Mesothelial cell of epicardium (in vitro differentiated cells): ENCODE data around the gene USP4. TPM values are rescaled to one million over a fixed set of nuclear protein-coding genes. Genes with fewer than 3 reads are reported as not detected.
"Not testable (repeated sequence)": the region's sequence is repeated elsewhere in the genome, so short reads cannot be mapped to it uniquely, and the experiment has no call there.

Experiments used
- DNase-seq, 2 experiments: peaks; one replicate each; pipeline ENCODE4 v3.0.0; 2021; ENCODE audit warnings: low spot score in 2 of 2; ENCODE audit not compliant: unreplicated experiment in 2 of 2
- H3K27ac Mint-ChIP-seq: 2 replicates; pipeline ENCODE4 v1.8.0; 2021; ENCODE audit warnings: mixed read lengths
- H3K27me3 Mint-ChIP-seq: 2 replicates; pipeline ENCODE4 v1.8.0; 2021; ENCODE audit warnings: low read depth, mixed read lengths
- H3K36me3 Mint-ChIP-seq: 2 replicates; pipeline ENCODE4 v1.8.0; 2021; ENCODE audit warnings: mixed read lengths
- H3K4me1 Mint-ChIP-seq: 2 replicates; pipeline ENCODE4 v1.8.0; 2021; ENCODE audit warnings: mixed read lengths
- H3K4me3 Mint-ChIP-seq: 2 replicates; pipeline ENCODE4 v1.8.0; 2021; ENCODE audit warnings: mild to moderate bottlenecking, moderate library complexity, mixed read lengths
- H3K9me3 Mint-ChIP-seq: 2 replicates; pipeline ENCODE4 v1.8.0; 2021; ENCODE audit warnings: mixed read lengths
- total RNA-seq: library from RNA; stranded (reverse); gene quantifications from 3 replicates; pipeline ENCODE4 v1.2.1, GENCODE V29; 2021
- TF ChIP-seq, protein P1 (sequence below): fragments of 200-600 bp; sonication (generic); IDR thresholded peaks from one replicate; pipeline ENCODE4 v1.5.0; 2021; ENCODE audit warnings: antibody characterized with exemption; ENCODE audit not compliant: unreplicated experiment

The USP4 gene
- total RNA-seq, 1 donor from 2014 or later: 54.5 TPM

DNA sequence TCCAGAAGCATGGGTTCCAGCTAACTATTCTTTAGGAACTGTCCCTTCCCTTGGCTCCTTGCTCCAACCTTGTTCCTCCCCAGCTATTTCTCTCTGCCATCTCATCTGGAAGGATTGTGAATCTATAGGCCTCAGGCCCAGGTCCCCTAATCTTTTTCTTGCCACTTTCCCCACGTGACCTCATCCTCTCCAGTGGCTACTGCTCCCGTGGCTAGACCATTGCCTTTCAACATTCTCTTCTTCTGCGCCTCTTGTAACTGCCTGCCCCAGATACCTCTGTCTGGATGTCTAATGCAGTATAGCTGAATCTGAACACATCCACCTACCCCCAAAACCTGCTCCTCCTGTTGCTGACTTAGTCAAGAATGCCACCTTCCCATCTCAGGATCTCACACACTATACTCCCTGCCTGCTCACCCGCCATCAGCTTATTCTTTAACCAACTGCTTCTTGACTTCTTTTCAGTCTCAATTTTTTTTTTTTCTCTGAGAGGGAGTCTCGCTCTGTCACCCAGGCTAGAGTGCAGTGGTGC lies 13.1 kb upstream of the USP4 start:
- DNase-seq: no peak
- Mint-ChIP-seq H3K27me3 (no peaks in the 10 kb centered on the region), H3K36me3 (peaks cover 9% of the 10 kb centered on the region), H3K4me1 (peaks cover 15% of the 10 kb centered on the region), H3K27ac (no peak overlapping the region), H3K4me3 (no peak overlapping the region), H3K9me3 (no peaks in the 10 kb centered on the region)
- TF ChIP-seq, protein P1, sequence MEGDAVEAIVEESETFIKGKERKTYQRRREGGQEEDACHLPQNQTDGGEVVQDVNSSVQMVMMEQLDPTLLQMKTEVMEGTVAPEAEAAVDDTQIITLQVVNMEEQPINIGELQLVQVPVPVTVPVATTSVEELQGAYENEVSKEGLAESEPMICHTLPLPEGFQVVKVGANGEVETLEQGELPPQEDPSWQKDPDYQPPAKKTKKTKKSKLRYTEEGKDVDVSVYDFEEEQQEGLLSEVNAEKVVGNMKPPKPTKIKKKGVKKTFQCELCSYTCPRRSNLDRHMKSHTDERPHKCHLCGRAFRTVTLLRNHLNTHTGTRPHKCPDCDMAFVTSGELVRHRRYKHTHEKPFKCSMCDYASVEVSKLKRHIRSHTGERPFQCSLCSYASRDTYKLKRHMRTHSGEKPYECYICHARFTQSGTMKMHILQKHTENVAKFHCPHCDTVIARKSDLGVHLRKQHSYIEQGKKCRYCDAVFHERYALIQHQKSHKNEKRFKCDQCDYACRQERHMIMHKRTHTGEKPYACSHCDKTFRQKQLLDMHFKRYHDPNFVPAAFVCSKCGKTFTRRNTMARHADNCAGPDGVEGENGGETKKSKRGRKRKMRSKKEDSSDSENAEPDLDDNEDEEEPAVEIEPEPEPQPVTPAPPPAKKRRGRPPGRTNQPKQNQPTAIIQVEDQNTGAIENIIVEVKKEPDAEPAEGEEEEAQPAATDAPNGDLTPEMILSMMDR: no peak

DNA sequence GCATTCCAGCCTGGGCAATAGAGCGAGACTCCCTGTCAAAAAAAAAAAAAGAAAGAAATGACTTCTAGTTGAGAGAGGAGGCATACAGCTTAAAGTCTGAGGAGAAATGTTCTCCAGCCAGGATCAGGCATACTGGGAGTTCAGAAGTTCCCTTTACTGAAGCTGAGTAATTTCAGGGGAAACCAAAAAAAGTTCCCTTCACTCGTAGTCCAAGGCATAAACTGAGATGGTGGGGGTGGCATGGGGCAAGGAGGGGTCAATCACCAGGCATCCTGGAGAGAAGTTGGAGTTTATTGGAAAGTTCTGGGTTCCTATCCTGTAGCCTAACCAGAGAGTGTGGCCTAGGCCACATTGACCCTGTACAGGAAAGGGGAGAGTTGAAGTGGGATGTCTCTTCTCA lies 12.4 kb upstream of the USP4 start:
- no peak for DNase-seq
- Mint-ChIP-seq H3K36me3 (peaks cover 9% of the 10 kb centered on the region), H3K27me3 (no peaks in the 10 kb centered on the region), H3K9me3 (no peaks in the 10 kb centered on the region), H3K27ac (no peak overlapping the region), H3K4me1 (peaks cover 11% of the 10 kb centered on the region), H3K4me3 (no peak overlapping the region)
- TF ChIP-seq, protein P1: no peak

DNA sequence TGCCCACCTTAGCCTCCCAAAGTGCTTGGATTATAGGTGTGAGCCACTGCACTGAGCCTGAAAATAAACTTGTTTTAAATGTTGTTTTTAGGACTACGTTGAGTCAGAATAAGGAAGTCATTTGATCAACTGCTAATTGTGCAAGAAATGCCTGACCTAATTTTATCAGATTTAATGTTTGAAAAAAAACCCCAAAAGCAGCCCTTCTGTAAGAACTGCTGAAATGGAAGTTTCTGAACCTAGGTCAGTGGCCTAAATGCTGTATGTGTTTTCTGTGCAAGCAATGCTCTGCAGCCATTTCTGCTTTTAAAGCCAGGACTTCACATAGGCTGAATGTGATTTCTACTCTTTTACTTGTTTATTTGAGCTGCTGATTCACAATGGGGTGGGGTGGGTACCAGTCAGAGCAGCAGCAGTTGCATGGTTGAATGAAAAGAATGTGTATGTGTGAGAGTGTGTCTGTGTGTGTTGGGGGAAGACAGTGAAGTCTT lies 11.7 kb upstream of the USP4 start:
- no peak for DNase-seq
- TF ChIP-seq, protein P1: no peak
- Mint-ChIP-seq H3K36me3 (peaks cover 8% of the 10 kb centered on the region), H3K9me3 (no peaks in the 10 kb centered on the region), H3K4me3 (no peak overlapping the region), H3K27me3 (no peaks in the 10 kb centered on the region), H3K27ac (peak overlapping the region; percentile 2), H3K4me1 (peaks cover 9% of the 10 kb centered on the region)

DNA sequence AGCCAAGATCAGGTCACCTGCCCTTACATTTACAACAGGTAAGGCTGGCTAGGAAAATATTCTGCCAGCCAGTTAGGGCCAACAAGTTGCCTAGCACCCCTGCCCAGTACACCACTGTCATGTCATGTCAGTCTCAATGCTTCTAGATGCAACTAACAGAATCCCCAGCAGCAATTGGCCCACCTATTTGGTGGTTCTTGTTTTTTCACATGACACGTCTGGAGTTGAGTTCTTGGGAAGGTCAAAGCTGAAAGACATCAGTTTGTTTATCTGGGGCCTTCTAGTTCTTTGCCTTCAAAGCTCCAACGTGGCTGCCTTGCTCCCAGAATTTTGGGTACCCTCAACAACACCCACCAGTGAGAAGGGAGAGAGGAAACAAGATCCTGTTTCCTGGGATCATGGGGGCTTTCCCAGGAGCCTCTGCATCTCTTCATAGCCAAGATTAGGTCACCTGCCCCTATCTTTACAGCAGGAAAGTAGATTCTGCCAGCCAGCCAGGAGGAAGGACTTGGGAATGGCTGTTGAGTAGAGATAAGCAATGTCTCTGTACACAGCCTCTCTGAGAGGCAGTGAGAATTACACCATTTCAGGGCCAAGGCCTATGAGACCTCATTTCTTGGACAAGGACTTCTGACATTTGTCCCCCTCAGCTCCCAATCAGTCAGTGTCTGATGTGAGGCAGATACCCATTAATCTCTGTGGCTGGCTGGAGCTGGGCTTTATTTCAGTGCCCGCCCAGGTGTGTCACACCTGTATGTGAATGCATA lies 9.7 kb upstream of the USP4 start:
- H3K4me3 Mint-ChIP-seq: no peak overlapping the region
- no peak overlapping the region for H3K27ac Mint-ChIP-seq
- H3K27me3 Mint-ChIP-seq: no peaks in the 10 kb centered on the region
- peaks cover 2% of the 10 kb centered on the region for H3K36me3 Mint-ChIP-seq
- H3K4me1 Mint-ChIP-seq: peaks cover 3% of the 10 kb centered on the region
- no peaks in the 10 kb centered on the region for H3K9me3 Mint-ChIP-seq
- TF ChIP-seq, protein P1: no peak
- no peak for DNase-seq

DNA sequence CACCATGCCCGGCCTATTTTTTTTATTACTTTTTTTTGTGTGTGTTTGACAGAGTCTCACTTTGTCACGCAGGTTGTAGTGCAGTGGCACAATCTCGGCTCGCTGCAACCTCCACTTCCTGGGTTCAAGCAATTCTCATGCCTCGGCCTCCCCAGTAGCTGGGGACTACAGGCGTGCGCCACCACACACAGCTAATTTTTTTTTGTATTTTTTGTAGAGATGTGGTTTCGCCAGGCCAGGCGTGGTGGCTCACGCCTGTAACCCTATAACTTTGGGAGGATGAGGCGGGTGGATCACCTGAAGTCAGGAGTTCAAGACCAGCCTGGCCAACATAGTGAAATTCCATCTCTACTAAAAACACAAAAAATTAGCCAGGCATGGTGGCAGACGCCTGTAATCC lies 8.5 kb upstream of the USP4 start:
- H3K27me3 Mint-ChIP-seq, H3K27ac Mint-ChIP-seq, H3K36me3 Mint-ChIP-seq: not testable (repeated sequence)

DNA sequence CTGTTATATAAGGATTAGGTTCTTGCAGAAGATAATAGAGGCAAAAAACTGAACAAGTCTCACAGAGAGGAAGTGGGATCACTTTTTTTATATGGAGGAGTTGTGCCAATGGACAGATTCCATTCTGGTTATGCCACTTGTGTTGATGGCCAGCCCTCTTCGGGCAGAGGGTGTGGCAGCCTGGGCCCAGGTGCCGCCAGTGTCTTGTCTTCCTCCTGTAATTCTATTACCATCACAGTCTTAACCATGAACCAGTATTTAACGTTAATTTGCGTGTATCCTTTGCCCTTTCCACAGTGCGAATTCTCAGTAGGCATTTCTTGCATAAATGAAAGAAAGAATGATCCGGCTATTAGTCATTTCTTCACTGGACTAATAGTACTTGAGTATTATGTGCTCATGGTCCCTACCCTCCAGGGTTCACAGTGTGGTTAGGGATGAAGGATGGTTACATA lies 7.0 kb upstream of the USP4 start:
- TF ChIP-seq, protein P1: no peak
- no peak overlapping the region for H3K27ac Mint-ChIP-seq
- H3K9me3 Mint-ChIP-seq: no peaks in the 10 kb centered on the region
- H3K4me1 Mint-ChIP-seq: peaks cover 3% of the 10 kb centered on the region
- no peak for DNase-seq
- H3K4me3 Mint-ChIP-seq: no peak overlapping the region
- no peaks in the 10 kb centered on the region for H3K27me3 Mint-ChIP-seq
- H3K36me3 Mint-ChIP-seq: no peaks in the 10 kb centered on the region

More for the DNA sequence above, 8.5 kb upstream of the USP4 start:
- H3K4me1 Mint-ChIP-seq, H3K9me3 Mint-ChIP-seq, DNase-seq, H3K4me3 Mint-ChIP-seq: not testable (repeated sequence)
